B cell (primary cell): Measurements from ENCODE around the gene PANK2. TPM values are rescaled to one million over a fixed set of nuclear protein-coding genes. Genes with fewer than 3 reads are reported as not detected.
A peak's percentile ranks its signal among the peaks of the same experiment; 100 is the strongest.

ENCODE experiments used
- ATAC-seq: fragments of 200-7000 bp; cut with Tn5 transposase; one replicate; pipeline ENCODE4 v1.10.0; 2021; ENCODE audit warnings: low read depth, mild to moderate bottlenecking, moderate number of reproducible peaks, moderate library complexity
- CTCF ChIA-PET: fragments of 350-600 bp; sonication (Branson Sonifier 250); formaldehyde crosslinking; loops from one replicate; lab custom pipeline; 2021; ENCODE audit warnings: antibody characterized with exemption, inconsistent platforms; lab: Charles Lee
- POLR2A ChIA-PET: fragments of 350-600 bp; sonication (Branson Sonifier 250); formaldehyde crosslinking; loops from one replicate; lab custom pipeline; 2021; ENCODE audit warnings: antibody characterized with exemption; lab: Charles Lee
- DNase-seq: peaks from one replicate; pipeline ENCODE4 v3.0.0; 2013
- H2AFZ ChIP-seq: 2 replicates; pipeline ENCODE4 v1.6.1; 2012; ENCODE audit warnings: mild to moderate bottlenecking, low read depth, low read length; ENCODE audit not compliant: insufficient read depth, poor library complexity, severe bottlenecking
- H3K27ac ChIP-seq, 2 donors: 1 replicate in 1 of 2; 2 replicates in 1 of 2; pipeline ENCODE4 v1.5.1; 2012 to 2013; ENCODE audit warnings: low read length in 2 of 2, mild to moderate bottlenecking in 2 of 2, moderate library complexity in 1 of 2
- H3K27me3 ChIP-seq, 4 experiments: fragments of 200-600 bp in 1 of 4; sonication (generic) in 1 of 4; replicated peaks in 1 of 4; 1 replicate in 2 of 4; 2 replicates in 2 of 4; pipeline versions ENCODE4 v1.6.1 to v1.7.0; 2013 to 2016; ENCODE audit warnings: low read length in 3 of 4, mild to moderate bottlenecking in 2 of 4, mixed read lengths in 1 of 4, moderate library complexity in 1 of 4; ENCODE audit not compliant: insufficient read depth in 4 of 4, control insufficient read depth in 3 of 4; ENCODE audit errors: control extremely low read depth in 1 of 4
- H3K36me3 ChIP-seq, 2 experiments: replicated peaks in 1 of 2; 1 replicate in 1 of 2; 2 replicates in 1 of 2; pipeline versions ENCODE4 v1.6.1 to v1.7.1; 2013; ENCODE audit warnings: low read length in 1 of 2; ENCODE audit not compliant: insufficient read depth in 2 of 2, control insufficient read depth in 1 of 2; ENCODE audit errors: control extremely low read depth in 1 of 2, extremely low read depth in 1 of 2
- H3K4me1 ChIP-seq, 2 donors: fragments of 200-600 bp in 1 of 2; sonication (generic) in 1 of 2; 1 replicate in 1 of 2; 2 replicates in 1 of 2; pipeline versions ENCODE4 v1.5.1 to v1.6.1; 2013 to 2017; ENCODE audit warnings: low read length in 2 of 2; ENCODE audit not compliant: control insufficient read depth in 2 of 2, insufficient read depth in 2 of 2
- H3K4me2 ChIP-seq: replicated peaks from 2 replicates; pipeline ENCODE3; 2012; ENCODE audit warnings: mild to moderate bottlenecking, low read depth, low read length; ENCODE audit not compliant: poor library complexity, severe bottlenecking
- H3K4me3 ChIP-seq, 5 experiments: fragments of 200-600 bp in 1 of 5; sonication (generic) in 1 of 5; 1 replicate in 3 of 5; 2 replicates in 2 of 5; pipeline versions ENCODE4 v1.5.1 to v1.7.0; 2011 to 2016; ENCODE audit warnings: low read length in 4 of 5, mild to moderate bottlenecking in 4 of 5, low read depth in 2 of 5, control low read depth in 1 of 5, moderate library complexity in 1 of 5; ENCODE audit not compliant: insufficient read depth in 1 of 5; ENCODE audit errors: control extremely low read depth in 1 of 5, extremely low read depth in 1 of 5
- H3K79me2 ChIP-seq: fragments of 200-600 bp; sonication (generic); one replicate; pipeline ENCODE4 v1.6.0; 2016; ENCODE audit warnings: low read length; ENCODE audit not compliant: control insufficient read depth, insufficient read depth
- H3K9ac ChIP-seq: fragments of 200-600 bp; sonication (generic); 2 replicates; pipeline ENCODE4 v1.6.1; 2017; ENCODE audit warnings: mild to moderate bottlenecking, low read length, moderate library complexity
- H3K9me3 ChIP-seq, 3 donors: one replicate each; pipeline versions ENCODE4 v1.6.1 to v1.7.1; 2013; ENCODE audit warnings: low read length in 2 of 3; ENCODE audit not compliant: control insufficient read depth in 2 of 3, insufficient read depth in 1 of 3; ENCODE audit errors: control extremely low read depth in 1 of 3
- H4K20me1 ChIP-seq: 2 replicates; pipeline ENCODE4 v1.6.0; 2012; ENCODE audit warnings: mild to moderate bottlenecking, low read length; ENCODE audit not compliant: insufficient read depth, control insufficient read depth, poor library complexity, severe bottlenecking
- H3K27ac Mint-ChIP-seq: one replicate; pipeline ENCODE4 v1.8.0; 2021; ENCODE audit warnings: mixed read lengths
- H3K27me3 Mint-ChIP-seq: one replicate; pipeline ENCODE4 v1.8.0; 2021; ENCODE audit warnings: mixed read lengths
- H3K4me1 Mint-ChIP-seq: one replicate; pipeline ENCODE4 v1.8.0; 2021; ENCODE audit warnings: mixed read lengths
- H3K4me3 Mint-ChIP-seq: one replicate; pipeline ENCODE4 v1.8.0; 2021; ENCODE audit warnings: mixed read lengths
- H3K9me3 Mint-ChIP-seq: one replicate; pipeline ENCODE4 v1.8.0; 2022; ENCODE audit warnings: mixed read lengths; ENCODE audit not compliant: insufficient read depth
- EZH2 ChIP-seq: IDR thresholded peaks from 2 replicates; pipeline ENCODE4 v1.6.1; 2012; ENCODE audit warnings: borderline replicate concordance, low read depth, mild to moderate bottlenecking, moderate library complexity, low read length; ENCODE audit not compliant: insufficient read depth, poor library complexity, severe bottlenecking
- WGBS: methylation state at CpG from one replicate; pipeline ENCODE4 v1.1.5; 2013; ENCODE audit warnings: missing lambda C conversion rate; ENCODE audit not compliant: insufficient coverage; 5-methylcytosine and 5-hydroxymethylcytosine counted together
- intact Hi-C: fragments of 100-400 bp; cut with micrococcal nuclease; formaldehyde crosslinking; loops from one replicate; pipeline ENCODE4 v1.10.0; 2022
- polyA plus RNA-seq: library from polyadenylated mRNA; depleted of rRNA; stranded (reverse); fragments of >200 nt; gene quantifications from 2 replicates; pipeline ENCODE4 v1.2.3, GENCODE V29; 2012
- total RNA-seq, 2 donors: library from RNA; stranded (reverse); fragments of 120-200 nt in 1 of 2; gene quantifications; 1 replicate in 1 of 2; 2 replicates in 1 of 2; pipeline versions ENCODE4 v1.2.3 to v1.2.4, GENCODE V29; 2013 to 2022
- TF ChIP-seq, protein P1 (sequence below): fragments of 200-600 bp; IDR thresholded peaks from one replicate; pipeline ENCODE4 v1.8.0; 2022; ENCODE audit warnings: antibody characterized with exemption, mild to moderate bottlenecking

PANK2 gene
- total and polyA plus RNA-seq, 2 donors (not counting 1 experiment from before 2014, with no cell fraction given): 20.5 to 63.3 TPM

- H3K79me2 ChIP-seq: peaks cover 12% of the 10 kb centered on the region
- TF ChIP-seq, protein P1, sequence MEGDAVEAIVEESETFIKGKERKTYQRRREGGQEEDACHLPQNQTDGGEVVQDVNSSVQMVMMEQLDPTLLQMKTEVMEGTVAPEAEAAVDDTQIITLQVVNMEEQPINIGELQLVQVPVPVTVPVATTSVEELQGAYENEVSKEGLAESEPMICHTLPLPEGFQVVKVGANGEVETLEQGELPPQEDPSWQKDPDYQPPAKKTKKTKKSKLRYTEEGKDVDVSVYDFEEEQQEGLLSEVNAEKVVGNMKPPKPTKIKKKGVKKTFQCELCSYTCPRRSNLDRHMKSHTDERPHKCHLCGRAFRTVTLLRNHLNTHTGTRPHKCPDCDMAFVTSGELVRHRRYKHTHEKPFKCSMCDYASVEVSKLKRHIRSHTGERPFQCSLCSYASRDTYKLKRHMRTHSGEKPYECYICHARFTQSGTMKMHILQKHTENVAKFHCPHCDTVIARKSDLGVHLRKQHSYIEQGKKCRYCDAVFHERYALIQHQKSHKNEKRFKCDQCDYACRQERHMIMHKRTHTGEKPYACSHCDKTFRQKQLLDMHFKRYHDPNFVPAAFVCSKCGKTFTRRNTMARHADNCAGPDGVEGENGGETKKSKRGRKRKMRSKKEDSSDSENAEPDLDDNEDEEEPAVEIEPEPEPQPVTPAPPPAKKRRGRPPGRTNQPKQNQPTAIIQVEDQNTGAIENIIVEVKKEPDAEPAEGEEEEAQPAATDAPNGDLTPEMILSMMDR: no peak
- no peak for TF ChIP-seq EZH2
- H2AFZ ChIP-seq: no peak overlapping the region
- peaks cover 8% of the 10 kb centered on the region for H3K4me1 Mint-ChIP-seq
- ATAC-seq (no peak), DNase-seq (no peak)
- H3K4me3 Mint-ChIP-seq: no peak overlapping the region
- H4K20me1 ChIP-seq: peaks cover 17% of the 10 kb centered on the region
- POLR2A ChIA-PET: interaction anchor here (0.6 kb wide), 1 partner anchor 91 kb away, joined by 3 read pairs; no protein-coding TSS in a partner anchor
- 94% methylated on average over 3 of the region's 4 CpGs for WGBS
- no peak overlapping the region for H3K9ac ChIP-seq
- no peak overlapping the region for H3K27ac ChIP-seq
- H3K4me1 ChIP-seq: peaks cover 0 to 4% of the 10 kb centered on the region in 2 donors
- no peaks in the 10 kb centered on the region for H3K9me3 Mint-ChIP-seq
- no peak overlapping the region for H3K4me2 ChIP-seq
- H3K27ac Mint-ChIP-seq: no peak overlapping the region
- no peaks in the 10 kb centered on the region for H3K27me3 Mint-ChIP-seq
- intact Hi-C loops: no loop called here
- H3K36me3 ChIP-seq: peaks cover 7 to 49% of the 10 kb centered on the region in 2 experiments
- no peak overlapping the region for H3K4me3 ChIP-seq
- CTCF ChIA-PET: no interaction called here
- no peaks in the 10 kb centered on the region for H3K27me3 ChIP-seq
- H3K9me3 ChIP-seq: no peaks in the 10 kb centered on the region
Measured at GRCh38 chr20:3922983-3923339, 33.8 kb downstream of the PANK2 start.

DNA sequence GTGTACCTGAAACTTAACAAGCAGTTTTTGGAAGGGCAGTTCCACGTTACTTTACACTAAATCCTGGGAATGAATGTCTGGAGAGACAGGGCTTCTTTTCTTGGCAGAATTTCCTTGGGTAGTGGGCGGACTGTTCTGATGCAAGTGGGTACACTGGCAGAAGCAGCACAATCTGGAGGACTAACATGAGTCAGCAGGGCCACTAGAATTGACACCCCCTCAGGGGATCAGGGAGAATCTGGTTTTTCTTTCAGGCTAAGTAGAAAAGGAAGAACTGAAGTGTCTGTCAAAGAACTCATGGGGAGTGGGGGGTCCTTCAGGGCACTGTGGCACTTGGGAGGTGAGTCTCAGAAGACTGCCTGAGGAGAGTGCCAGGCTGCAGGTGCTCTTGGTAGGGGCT, 34.6 kb downstream of the PANK2 start:
- H2AFZ ChIP-seq: no peak overlapping the region
- H3K9me3 ChIP-seq: no peaks in the 10 kb centered on the region
- no peaks in the 10 kb centered on the region for H3K27me3 Mint-ChIP-seq
- H3K9me3 Mint-ChIP-seq: no peaks in the 10 kb centered on the region
- H3K4me3 Mint-ChIP-seq: no peak overlapping the region
- H3K4me1 ChIP-seq: peaks cover 0 to 4% of the 10 kb centered on the region in 2 donors
- peaks cover 7 to 40% of the 10 kb centered on the region in 2 experiments for H3K36me3 ChIP-seq
- no peak for TF ChIP-seq EZH2
- TF ChIP-seq, protein P1: no peak
- intact Hi-C loops: no loop called here
- POLR2A ChIA-PET: no interaction called here
- no peaks in the 10 kb centered on the region for H3K27me3 ChIP-seq
- peaks cover 11% of the 10 kb centered on the region for H4K20me1 ChIP-seq
- WGBS: 100% methylated on average over 2 of the region's 2 CpGs
- peaks cover 4% of the 10 kb centered on the region for H3K79me2 ChIP-seq
- no peak for DNase-seq
- CTCF ChIA-PET: no interaction called here
- no peak overlapping the region for H3K9ac ChIP-seq
- no peak for ATAC-seq
- peak overlapping the region; percentile 41 for H3K27ac Mint-ChIP-seq
- no peak overlapping the region for H3K4me3 ChIP-seq
- peaks cover 8% of the 10 kb centered on the region for H3K4me1 Mint-ChIP-seq
- no peak overlapping the region for H3K27ac ChIP-seq
- H3K4me2 ChIP-seq: no peak overlapping the region
